ENCODE data around the gene RRP7A.
"Not testable (repeated sequence)": the region's sequence is repeated elsewhere in the genome, so short reads cannot be mapped to it uniquely, and the experiment has no call there.

RRP7A gene

GRCh38 chr22:42535082-42535731 lies 15.6 kb upstream of the RRP7A start:
- not testable (repeated sequence) for DNase-seq

GRCh38 chr22:42533638-42533977 lies 14.0 kb upstream of the RRP7A start:
- no peak for DNase-seq

- DNase-seq: not testable (repeated sequence)
Observed at GRCh38 chr22:42531401-42532084, 11.9 kb upstream of the RRP7A start.

- not testable (repeated sequence) for DNase-seq
Observed at GRCh38 chr22:42529435-42529834, 9.8 kb upstream of the RRP7A start.

- DNase-seq: no peak
Observed at GRCh38 chr22:42528591-42529307, 9.2 kb upstream of the RRP7A start.

- DNase-seq: no peak
Observed at GRCh38 chr22:42522546-42522945, 3.0 kb upstream of the RRP7A start.

- DNase-seq: no peak
Observed at GRCh38 chr22:42521228-42521546, 1.6 kb upstream of the RRP7A start.

- not testable (repeated sequence) for DNase-seq
Observed at GRCh38 chr22:42518638-42519524, 715 bp downstream of the RRP7A start.

GRCh38 chr22:42517103-42517502 lies 2.5 kb downstream of the RRP7A start:
- DNase-seq: not testable (repeated sequence)

GRCh38 chr22:42515896-42516295 lies 3.7 kb downstream of the RRP7A start:
- no peak for DNase-seq

- not testable (repeated sequence) for DNase-seq
Observed at GRCh38 chr22:42515304-42515703, 4.3 kb downstream of the RRP7A start.

- DNase-seq: not testable (repeated sequence)
Observed at GRCh38 chr22:42514331-42514730, 5.3 kb downstream of the RRP7A start.

- DNase-seq: not testable (repeated sequence)
Observed at GRCh38 chr22:42512273-42512990, 7.2 kb downstream of the RRP7A start.

- DNase-seq: no peak
Observed at GRCh38 chr22:42511401-42511891, 8.2 kb downstream of the RRP7A start.

- DNase-seq: no peak
Observed at GRCh38 chr22:42509548-42509947, 10.0 kb downstream of the RRP7A start.

GRCh38 chr22:42508975-42509364 lies 10.6 kb downstream of the RRP7A start:
- DNase-seq: peak; percentile 19

- DNase-seq: peak; percentile 19
Observed at GRCh38 chr22:42508327-42508974, 11.1 kb downstream of the RRP7A start.

- no peak for DNase-seq
Observed at GRCh38 chr22:42500836-42501179, 18.8 kb downstream of the RRP7A start.

GRCh38 chr22:42500161-42500835 lies 19.3 kb downstream of the RRP7A start:
- peak; percentile 89 for DNase-seq

GRCh38 chr22:42499773-42500160 lies 19.8 kb downstream of the RRP7A start:
- DNase-seq: not testable (repeated sequence)

- not testable (repeated sequence) for DNase-seq
Observed at GRCh38 chr22:42495533-42496141, 24.0 kb downstream of the RRP7A start.
